HEK293 (cell line): ENCODE results near the gene TLCD3B.

Source experiments
- CTCF ChIA-PET: fragments of 350-600 bp; formaldehyde crosslinking; extraction: SDS; loops from one replicate; lab custom pipeline; 2021; ENCODE audit warnings: antibody characterized with exemption; lab: Yijun Ruan, JAX
- POLR2A ChIA-PET: fragments of 300-600 bp; formaldehyde crosslinking; extraction: SDS; loops from one replicate; lab custom pipeline; 2020; ENCODE audit warnings: antibody characterized with exemption, inconsistent platforms; lab: Yijun Ruan, JAX
- H3K27ac ChIP-seq: fragments of 200-500 bp; sonication (Bioruptor generic); 2 replicates; pipeline ENCODE4 v1.5.1; 2014; ENCODE audit warnings: low read depth, low read length, control low read depth, inconsistent platforms; ENCODE audit errors: extremely low read depth
- H3K36me3 ChIP-seq, 2 experiments: fragments of 200-500 bp in 1 of 2; sonication (Bioruptor generic) in 1 of 2; 1 replicate in 1 of 2; 2 replicates in 1 of 2; pipeline ENCODE4 v1.5.1; 2014 to 2017; ENCODE audit warnings: inconsistent platforms in 2 of 2, low read length in 2 of 2; ENCODE audit not compliant: control insufficient read depth in 2 of 2, insufficient read depth in 1 of 2
- H3K4me1 ChIP-seq: fragments of 200-500 bp; sonication (Bioruptor generic); 2 replicates; pipeline ENCODE4 v1.5.1; 2014; ENCODE audit warnings: mild to moderate bottlenecking, low read length, inconsistent platforms; ENCODE audit not compliant: control insufficient read depth, insufficient read depth
- H3K4me3 ChIP-seq: 2 replicates; pipeline ENCODE4 v1.5.1; 2011; ENCODE audit warnings: low read depth, mild to moderate bottlenecking, control low read depth, low read length, moderate library complexity
- H3K9me3 ChIP-seq: fragments of 200-500 bp; sonication (Bioruptor generic); 2 replicates; pipeline ENCODE4 v1.5.1; 2014; ENCODE audit warnings: low read depth, low read length, inconsistent platforms; ENCODE audit not compliant: control insufficient read depth, insufficient read depth
- FEZF1 ChIP-seq: fragments of 450-650 bp; formaldehyde crosslinking; IDR thresholded peaks from 2 replicates; pipeline ENCODE4 v1.5.1; 2016; ENCODE audit warnings: missing biosample characterization, missing genetic modification characterization
- GLI4 ChIP-seq: fragments of 450-650 bp; formaldehyde crosslinking; IDR thresholded peaks from 2 replicates; pipeline ENCODE4 v1.5.1; 2016; ENCODE audit warnings: missing biosample characterization, missing genetic modification characterization
- HOXD13 ChIP-seq: sonication (generic); formaldehyde crosslinking; IDR thresholded peaks from 2 replicates; pipeline ENCODE4 v1.8.0; 2022; ENCODE audit warnings: missing genetic modification reagents, borderline replicate concordance
- MYNN ChIP-seq: fragments of 450-650 bp; formaldehyde crosslinking; IDR thresholded peaks from 2 replicates; pipeline ENCODE4 v1.5.1; 2016; ENCODE audit warnings: missing biosample characterization, missing genetic modification characterization, borderline replicate concordance
- SCRT1 ChIP-seq: fragments of 450-650 bp; formaldehyde crosslinking; IDR thresholded peaks from 2 replicates; pipeline ENCODE4 v1.5.1; 2016; ENCODE audit warnings: missing biosample characterization, missing genetic modification characterization, borderline replicate concordance
- ZBTB11 ChIP-seq: fragments of 450-650 bp; formaldehyde crosslinking; conservative IDR thresholded peaks from 2 replicates; pipeline ENCODE4 v1.5.1; 2016; ENCODE audit warnings: low read depth, missing biosample characterization, missing genetic modification characterization
- ZBTB17 ChIP-seq: fragments of 450-650 bp; formaldehyde crosslinking; IDR thresholded peaks from 2 replicates; pipeline ENCODE4 v1.5.1; 2016; ENCODE audit warnings: missing biosample characterization, missing genetic modification characterization
- ZBTB6 ChIP-seq: fragments of 450-650 bp; formaldehyde crosslinking; IDR thresholded peaks from 2 replicates; pipeline ENCODE4 v1.5.1; 2017; ENCODE audit warnings: missing biosample characterization, missing genetic modification characterization
- ZNF132 ChIP-seq: fragments of 450-650 bp; formaldehyde crosslinking; IDR thresholded peaks from 2 replicates; pipeline ENCODE4 v1.5.1; 2017; ENCODE audit warnings: missing biosample characterization, missing genetic modification characterization, borderline replicate concordance
- ZNF202 ChIP-seq: fragments of 450-650 bp; formaldehyde crosslinking; IDR thresholded peaks from 2 replicates; pipeline ENCODE4 v1.5.1; 2016; ENCODE audit warnings: missing biosample characterization, missing genetic modification characterization, borderline replicate concordance
- ZNF211 ChIP-seq: fragments of 450-650 bp; formaldehyde crosslinking; IDR thresholded peaks from 2 replicates; pipeline ENCODE4 v1.5.1; 2016; ENCODE audit warnings: low read depth, missing biosample characterization, missing genetic modification characterization
- ZNF335 ChIP-seq: fragments of 450-650 bp; formaldehyde crosslinking; conservative IDR thresholded peaks from 2 replicates; pipeline ENCODE4 v1.5.1; 2016; ENCODE audit warnings: missing biosample characterization, missing genetic modification characterization
- ZNF362 ChIP-seq: fragments of 450-650 bp; formaldehyde crosslinking; IDR thresholded peaks from 2 replicates; pipeline ENCODE4 v1.5.1; 2016; ENCODE audit warnings: missing biosample characterization, missing genetic modification characterization
- ZNF366 ChIP-seq: fragments of 450-650 bp; formaldehyde crosslinking; conservative IDR thresholded peaks from 2 replicates; pipeline ENCODE4 v1.5.1; 2016; ENCODE audit warnings: missing biosample characterization, missing genetic modification characterization
- ZNF391 ChIP-seq: fragments of 450-650 bp; formaldehyde crosslinking; IDR thresholded peaks from 2 replicates; pipeline ENCODE4 v1.5.1; 2016; ENCODE audit warnings: low read depth, missing biosample characterization, missing genetic modification characterization, borderline replicate concordance
- ZNF416 ChIP-seq: fragments of 450-650 bp; formaldehyde crosslinking; IDR thresholded peaks from 2 replicates; pipeline ENCODE4 v1.5.1; 2016; ENCODE audit warnings: missing biosample characterization, missing genetic modification characterization
- ZNF510 ChIP-seq: fragments of 450-650 bp; formaldehyde crosslinking; IDR thresholded peaks from 2 replicates; pipeline ENCODE4 v1.5.1; 2018; ENCODE audit warnings: mild to moderate bottlenecking, missing genetic modification characterization, missing biosample characterization; ENCODE audit not compliant: insufficient replicate concordance
- ZNF513 ChIP-seq: fragments of 450-650 bp; IDR thresholded peaks from 2 replicates; pipeline ENCODE4 v1.5.1; 2018; ENCODE audit warnings: missing biosample characterization, missing genetic modification characterization
- ZNF560 ChIP-seq: fragments of 450-650 bp; formaldehyde crosslinking; IDR thresholded peaks from 2 replicates; pipeline ENCODE4 v1.5.1; 2017; ENCODE audit warnings: missing biosample characterization, missing genetic modification characterization, borderline replicate concordance
- ZNF580 ChIP-seq: fragments of 450-650 bp; formaldehyde crosslinking; IDR thresholded peaks from 2 replicates; pipeline ENCODE4 v1.5.1; 2016; ENCODE audit warnings: missing biosample characterization, missing genetic modification characterization
- ZNF600 ChIP-seq: fragments of 450-650 bp; formaldehyde crosslinking; IDR thresholded peaks from 2 replicates; pipeline ENCODE4 v1.5.1; 2016; ENCODE audit warnings: missing biosample characterization, missing genetic modification characterization
- ZNF658 ChIP-seq: fragments of 450-650 bp; formaldehyde crosslinking; IDR thresholded peaks from 2 replicates; pipeline ENCODE4; 2016; ENCODE audit warnings: missing biosample characterization, missing genetic modification characterization
- ZSCAN5A ChIP-seq: fragments of 450-650 bp; formaldehyde crosslinking; IDR thresholded peaks from 2 replicates; pipeline ENCODE4 v1.5.1; 2016; ENCODE audit warnings: missing biosample characterization, missing genetic modification characterization

TLCD3B gene

GRCh38 chr16:30052671-30053372 lies 21.8 kb upstream of the TLCD3B start (continued):
- peak; percentile 63; the same call in 1 of the 2 replicates for TF ChIP-seq ZBTB6
- TF ChIP-seq ZSCAN5A (tag by site-specific recombination): peak; percentile 66
- peak; percentile 41 for TF ChIP-seq MYNN (tag by site-specific recombination)
- TF ChIP-seq ZNF510: no peak

- ChIA-PET POLR2A (interaction anchor here (0.6 to 6.5 kb wide), 6 partner anchors 15 to 614 kb away, joined by 4 to 66 read pairs (median 4); partner anchors contain the start of genes ALDOA and TAOK2), CTCF (interaction anchor here (1.2 to 1.7 kb wide), 4 partner anchors 9 to 40 kb away, joined by 3 to 16 read pairs (median 6); partner anchors contain the start of genes TBX6 and TLCD3B)
- peak; percentile 83 for TF ChIP-seq ZNF366 (tag by site-specific recombination)
- TF ChIP-seq ZNF335 (tag by site-specific recombination): peak; percentile 45; the same call in 1 of the 2 replicates
- TF ChIP-seq ZNF391 (tag by site-specific recombination): no peak
- TF ChIP-seq ZBTB17 (tag by site-specific recombination): peak; percentile 75
- TF ChIP-seq ZBTB11 (tag by site-specific recombination): no peak
- TF ChIP-seq ZNF580 (tag by site-specific recombination): no peak
- TF ChIP-seq ZNF600 (tag by site-specific recombination): peak; percentile 88
- 0 out of 2 replicates have a peak, but pooled peaks have one; percentile 38 for TF ChIP-seq ZNF362 (tag by site-specific recombination)
- no peak for TF ChIP-seq HOXD13 (CRISPR knock-in tag)
- TF ChIP-seq GLI4: no peak
- no peak overlapping the region for H3K4me3 ChIP-seq
- peaks cover 0 to 3% of the 10 kb centered on the region in 2 experiments; a peak in 2 of 3 replicates for H3K36me3 ChIP-seq
- H3K9me3 ChIP-seq: no peaks in the 10 kb centered on the region
- no peak overlapping the region for H3K27ac ChIP-seq
- peaks cover 3% of the 10 kb centered on the region; the same call in 1 of the 2 replicates for H3K4me1 ChIP-seq
These were observed 20.4 kb upstream of the TLCD3B start for GRCh38 chr16:30051518-30051917.

- Histone ChIP-seq H3K4me3 (no peak overlapping the region), H3K4me1 (0 out of 2 replicates have a peak, but pooled peaks cover 3% of the 10 kb centered on the region), H3K27ac (no peak overlapping the region), H3K36me3 (no peaks in the 10 kb centered on the region), H3K9me3 (no peaks in the 10 kb centered on the region)
- ChIA-PET POLR2A (no interaction called here), CTCF (interaction anchor here (1.1 kb wide), 2 partner anchors 42 to 61 kb away, joined by 3 read pairs; no protein-coding TSS in a partner anchor)
- TF ChIP-seq SCRT1 (tag by site-specific recombination): no peak
- no peak for TF ChIP-seq FEZF1
- TF ChIP-seq ZNF658 (tag by site-specific recombination): no peak
- no peak for TF ChIP-seq ZNF513 (tag by site-specific recombination)
- no peak for TF ChIP-seq ZNF132
- TF ChIP-seq ZNF211: no peak
- TF ChIP-seq ZNF416 (tag by site-specific recombination): no peak
- TF ChIP-seq ZNF202 (tag by site-specific recombination): no peak
- TF ChIP-seq ZNF560 (tag by site-specific recombination): no peak
These were observed 18.8 kb upstream of the TLCD3B start for GRCh38 chr16:30049871-30050270.
